Endothelial cell (in vitro differentiated cells): Measurements from ENCODE around the gene EPM2A. TPM values are rescaled to one million over a fixed set of nuclear protein-coding genes. Genes with fewer than 3 reads are reported as not detected.

Source experiments
- DNase-seq: peaks from one replicate; pipeline ENCODE4 v3.0.0; 2021; ENCODE audit warnings: low spot score
- H3K27ac Mint-ChIP-seq: one replicate; pipeline ENCODE4 v1.8.0; 2021; ENCODE audit warnings: mixed read lengths, inconsistent platforms; ENCODE audit not compliant: unreplicated experiment
- H3K27me3 Mint-ChIP-seq: one replicate; pipeline ENCODE4 v1.8.0; 2021; ENCODE audit warnings: mild to moderate bottlenecking, moderate library complexity, mixed read lengths, inconsistent platforms; ENCODE audit not compliant: unreplicated experiment
- H3K36me3 Mint-ChIP-seq: one replicate; pipeline ENCODE4 v1.8.0; 2021; ENCODE audit warnings: mild to moderate bottlenecking, low read depth, mixed read lengths, inconsistent platforms; ENCODE audit not compliant: unreplicated experiment
- H3K4me1 Mint-ChIP-seq: one replicate; pipeline ENCODE4 v1.8.0; 2021; ENCODE audit warnings: mild to moderate bottlenecking, mixed read lengths, inconsistent platforms; ENCODE audit not compliant: unreplicated experiment
- H3K4me3 Mint-ChIP-seq: one replicate; pipeline ENCODE4 v1.8.0; 2021; ENCODE audit warnings: mild to moderate bottlenecking, mixed read lengths, inconsistent platforms; ENCODE audit not compliant: unreplicated experiment
- H3K9me3 Mint-ChIP-seq: one replicate; pipeline ENCODE4 v1.8.0; 2021; ENCODE audit warnings: mixed read lengths, inconsistent platforms; ENCODE audit not compliant: unreplicated experiment
- total RNA-seq: library from RNA; stranded (reverse); fragmentation: NEBNext Ultra II Directional; extraction: Animal tissue kit (Norgen Biotek cat#: 25700); gene quantifications from one replicate; pipeline ENCODE4 v1.2.1, GENCODE V29; 2021; ENCODE audit not compliant: unreplicated experiment
- TF ChIP-seq, protein P1 (sequence below): fragments of 200-600 bp; sonication (generic); IDR thresholded peaks from one replicate; pipeline ENCODE4 v1.5.0; 2021; ENCODE audit warnings: antibody characterized with exemption; ENCODE audit not compliant: unreplicated experiment

Gene EPM2A
- total RNA-seq, 1 donor from 2014 or later: 6.1 TPM

DNA sequence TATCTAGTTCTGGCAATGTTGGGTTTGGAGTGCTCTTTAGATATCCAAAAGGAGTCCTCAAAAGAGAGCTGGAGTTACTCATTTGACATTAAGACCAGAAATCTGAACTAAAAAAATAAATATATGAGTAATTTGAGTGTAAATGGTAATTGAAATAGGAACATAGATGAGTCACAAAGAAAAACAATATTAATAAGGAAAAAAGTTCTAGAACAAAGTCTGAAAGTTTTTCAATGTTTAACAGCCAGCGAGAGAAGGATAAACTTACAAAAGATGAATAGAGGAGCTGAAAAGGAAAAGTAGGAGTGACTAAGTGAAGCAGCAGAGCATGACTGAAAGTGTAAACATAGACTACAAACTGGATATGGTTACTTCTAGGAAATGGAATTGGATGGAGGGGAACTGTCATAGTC lies 46.8 kb downstream of the EPM2A start:
- Mint-ChIP-seq H3K27ac (no peak overlapping the region), H3K4me3 (no peak overlapping the region), H3K27me3 (no peaks in the 10 kb centered on the region), H3K4me1 (no peaks in the 10 kb centered on the region), H3K36me3 (no peaks in the 10 kb centered on the region), H3K9me3 (no peaks in the 10 kb centered on the region)
- no peak for DNase-seq
- TF ChIP-seq, protein P1, sequence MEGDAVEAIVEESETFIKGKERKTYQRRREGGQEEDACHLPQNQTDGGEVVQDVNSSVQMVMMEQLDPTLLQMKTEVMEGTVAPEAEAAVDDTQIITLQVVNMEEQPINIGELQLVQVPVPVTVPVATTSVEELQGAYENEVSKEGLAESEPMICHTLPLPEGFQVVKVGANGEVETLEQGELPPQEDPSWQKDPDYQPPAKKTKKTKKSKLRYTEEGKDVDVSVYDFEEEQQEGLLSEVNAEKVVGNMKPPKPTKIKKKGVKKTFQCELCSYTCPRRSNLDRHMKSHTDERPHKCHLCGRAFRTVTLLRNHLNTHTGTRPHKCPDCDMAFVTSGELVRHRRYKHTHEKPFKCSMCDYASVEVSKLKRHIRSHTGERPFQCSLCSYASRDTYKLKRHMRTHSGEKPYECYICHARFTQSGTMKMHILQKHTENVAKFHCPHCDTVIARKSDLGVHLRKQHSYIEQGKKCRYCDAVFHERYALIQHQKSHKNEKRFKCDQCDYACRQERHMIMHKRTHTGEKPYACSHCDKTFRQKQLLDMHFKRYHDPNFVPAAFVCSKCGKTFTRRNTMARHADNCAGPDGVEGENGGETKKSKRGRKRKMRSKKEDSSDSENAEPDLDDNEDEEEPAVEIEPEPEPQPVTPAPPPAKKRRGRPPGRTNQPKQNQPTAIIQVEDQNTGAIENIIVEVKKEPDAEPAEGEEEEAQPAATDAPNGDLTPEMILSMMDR: no peak

DNA sequence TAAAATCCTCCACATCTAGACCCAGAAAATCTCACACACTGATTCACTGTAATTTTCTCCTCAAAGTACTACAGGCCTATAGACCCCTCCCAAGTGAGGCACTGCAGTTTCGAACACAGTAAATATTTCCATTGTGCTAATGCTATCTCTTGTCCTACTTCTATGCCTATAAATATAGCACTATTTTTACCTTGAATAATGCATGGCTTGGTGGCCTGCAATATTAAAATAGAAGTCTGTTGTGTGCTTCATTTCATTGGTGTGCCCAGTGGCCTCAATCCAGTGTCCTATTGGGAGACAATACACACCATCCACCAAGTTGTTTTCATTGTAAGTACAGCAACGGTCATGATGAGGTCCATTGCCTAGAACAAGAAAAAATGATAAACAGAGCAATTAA lies 49.4 kb downstream of the EPM2A start:
- no peak for DNase-seq
- Mint-ChIP-seq H3K9me3 (peaks cover 4% of the 10 kb centered on the region), H3K36me3 (peaks cover 10% of the 10 kb centered on the region), H3K27ac (no peak overlapping the region), H3K27me3 (no peaks in the 10 kb centered on the region), H3K4me1 (no peaks in the 10 kb centered on the region), H3K4me3 (no peak overlapping the region)
- TF ChIP-seq, protein P1: no peak

DNA sequence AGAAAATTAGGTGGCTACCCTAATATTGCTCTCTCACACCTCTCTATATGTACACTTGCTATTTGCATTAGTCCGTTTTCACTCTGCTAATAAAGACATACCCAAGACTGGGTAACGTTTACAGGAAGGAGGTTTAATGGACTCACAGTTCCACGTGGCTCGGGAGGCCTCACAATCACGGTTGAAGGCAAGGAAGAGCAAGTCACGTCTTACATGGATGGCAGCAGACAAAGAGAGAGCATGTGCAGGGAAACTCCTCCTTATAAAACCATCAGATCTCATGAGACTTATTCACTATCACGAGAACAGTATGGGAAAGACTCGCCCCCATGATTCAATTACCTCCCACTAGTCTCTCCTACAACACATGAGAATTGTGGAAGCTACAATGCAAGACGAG lies 53.4 kb downstream of the EPM2A start:
- DNase-seq: no peak
- H3K4me3 Mint-ChIP-seq: no peak overlapping the region
- H3K27me3 Mint-ChIP-seq: no peaks in the 10 kb centered on the region
- TF ChIP-seq, protein P1: no peak
- peaks cover 4% of the 10 kb centered on the region for H3K9me3 Mint-ChIP-seq
- no peak overlapping the region for H3K27ac Mint-ChIP-seq
- H3K36me3 Mint-ChIP-seq: peaks cover 10% of the 10 kb centered on the region
- H3K4me1 Mint-ChIP-seq: no peaks in the 10 kb centered on the region

DNA sequence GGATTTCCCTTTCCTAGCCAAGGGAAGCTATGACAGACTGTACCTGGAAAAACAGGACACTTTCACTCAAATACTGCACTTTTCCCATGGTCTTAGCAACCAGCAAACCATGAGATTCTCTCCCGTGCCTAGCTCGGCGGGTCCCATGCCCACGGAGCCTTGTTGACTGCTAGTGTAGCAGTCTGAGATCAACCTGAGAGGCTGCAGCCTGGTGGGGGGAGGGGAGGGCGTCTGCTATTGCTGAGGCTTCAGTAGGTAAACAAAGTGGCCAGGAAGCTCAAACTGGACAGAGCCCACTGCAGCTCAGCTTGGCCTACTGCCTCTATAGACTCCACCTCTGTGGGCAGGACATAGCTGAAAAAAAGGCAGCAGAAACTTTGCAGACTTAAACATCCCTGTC lies 61.8 kb downstream of the EPM2A start:
- H3K4me1 Mint-ChIP-seq: peaks cover 4% of the 10 kb centered on the region
- TF ChIP-seq, protein P1: no peak
- no peak for DNase-seq
- peaks cover 2% of the 10 kb centered on the region for H3K27me3 Mint-ChIP-seq
- no peak overlapping the region for H3K27ac Mint-ChIP-seq
- no peak overlapping the region for H3K4me3 Mint-ChIP-seq
- no peaks in the 10 kb centered on the region for H3K9me3 Mint-ChIP-seq
- H3K36me3 Mint-ChIP-seq: no peaks in the 10 kb centered on the region

DNA sequence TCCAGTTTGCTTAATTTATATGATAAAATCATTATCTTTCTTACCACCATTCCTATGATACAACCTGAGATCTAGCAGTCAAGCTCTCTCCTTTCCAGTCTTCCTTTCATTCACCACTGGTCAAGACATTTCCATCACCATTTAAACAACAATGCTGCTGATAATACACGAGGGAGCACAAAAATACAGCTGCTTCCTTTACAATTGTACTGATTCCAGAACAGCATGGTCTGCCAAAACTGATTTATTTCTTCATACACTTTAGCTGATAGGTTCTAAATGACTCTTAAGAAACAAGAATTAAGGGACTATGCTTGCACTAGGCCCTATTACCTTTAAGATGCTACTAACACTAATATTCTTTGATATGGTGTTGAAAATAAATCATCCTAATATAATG lies 65.0 kb downstream of the EPM2A start:
- no peaks in the 10 kb centered on the region for H3K36me3 Mint-ChIP-seq
- TF ChIP-seq, protein P1: no peak
- DNase-seq: no peak
- H3K27me3 Mint-ChIP-seq: no peaks in the 10 kb centered on the region
- no peaks in the 10 kb centered on the region for H3K9me3 Mint-ChIP-seq
- no peak overlapping the region for H3K4me3 Mint-ChIP-seq
- peaks cover 4% of the 10 kb centered on the region for H3K4me1 Mint-ChIP-seq
- no peak overlapping the region for H3K27ac Mint-ChIP-seq
